GM19372 (cell line): ENCODE measurements around the gene FANK1.
"Not testable (repeated sequence)": the region's sequence is repeated elsewhere in the genome, so short reads cannot be mapped to it uniquely, and the experiment has no call there.

Experiments
- ATAC-seq: cut with Tn5 transposase; IDR thresholded peaks from one replicate; pipeline ENCODE4 v1.9.1; 2021; ENCODE audit warnings: mild to moderate bottlenecking, low read depth, moderate library complexity; ENCODE audit not compliant: unreplicated experiment

FANK1 gene

GRCh38 chr10:126016156-126016805, 119.9 kb downstream of the FANK1 start:
- ATAC-seq, result no peak

GRCh38 chr10:126016882-126017281, 120.5 kb downstream of the FANK1 start:
- no peak for ATAC-seq

GRCh38 chr10:126017961-126018560, 121.7 kb downstream of the FANK1 start:
- ATAC-seq, result no peak

GRCh38 chr10:126021833-126022500, 125.6 kb downstream of the FANK1 start:
- no peak for ATAC-seq

GRCh38 chr10:126022841-126023240, 126.5 kb downstream of the FANK1 start:
- ATAC-seq, result no peak

- no peak for ATAC-seq
Observed at GRCh38 chr10:126027692-126028091, 131.3 kb downstream of the FANK1 start.

GRCh38 chr10:126029999-126030398, 133.6 kb downstream of the FANK1 start:
- no peak for ATAC-seq

- no peak for ATAC-seq
Observed at GRCh38 chr10:126034586-126034985, 138.2 kb downstream of the FANK1 start.

- no peak for ATAC-seq
Observed at GRCh38 chr10:126036515-126036914, 140.2 kb downstream of the FANK1 start.

GRCh38 chr10:126037946-126038345, 141.6 kb downstream of the FANK1 start:
- no peak for ATAC-seq

- no peak for ATAC-seq
Observed at GRCh38 chr10:126041117-126041516, 144.8 kb downstream of the FANK1 start.

- ATAC-seq, result peak; percentile 99
Observed at GRCh38 chr10:126041804-126042231, 145.5 kb downstream of the FANK1 start.

GRCh38 chr10:126042354-126042753, 146.0 kb downstream of the FANK1 start:
- ATAC-seq, result no peak

GRCh38 chr10:126042906-126043305, 146.5 kb downstream of the FANK1 start:
- no peak for ATAC-seq

- no peak for ATAC-seq
Observed at GRCh38 chr10:126043389-126043788, 147.0 kb downstream of the FANK1 start.

- ATAC-seq, result no peak
Observed at GRCh38 chr10:126045861-126046260, 149.5 kb downstream of the FANK1 start.

- no peak for ATAC-seq
Observed at GRCh38 chr10:126046831-126047230, 150.5 kb downstream of the FANK1 start.

GRCh38 chr10:126047749-126048148, 151.4 kb downstream of the FANK1 start:
- ATAC-seq, result not testable (repeated sequence)

GRCh38 chr10:126049759-126050700, 153.7 kb downstream of the FANK1 start:
- ATAC-seq, result no peak

GRCh38 chr10:126052171-126052570, 155.8 kb downstream of the FANK1 start:
- no peak for ATAC-seq

GRCh38 chr10:126054191-126054590, 157.8 kb downstream of the FANK1 start:
- no peak for ATAC-seq
